Pancreas (tissue), 10 donors: ENCODE measurements around the gene APBA1. TPM values are rescaled to one million over a fixed set of nuclear protein-coding genes. Genes with fewer than 3 reads are reported as not detected.

Source experiments
- ATAC-seq, 4 donors: fragments of 200-7000 bp; cut with Tn5 transposase; one replicate each; pipeline versions ENCODE4 v1.8.0 to v1.9.1; 2020; ENCODE audit warnings: mild to moderate bottlenecking in 4 of 4, moderate library complexity in 4 of 4
- DNase-seq, 6 donors: peaks; one replicate each; pipeline ENCODE4 v3.0.0-alpha.2; 2020
- FAIRE-seq: peaks from 2 replicates; lab custom pipeline; 2012; peaks lifted over from hg19 to GRCh38; lab: Jason Lieb, UNC
- H3K27ac ChIP-seq, 4 donors: fragments of 200-600 bp; sonication (generic); 1 replicate in 3 of 4; 2 replicates in 1 of 4; pipeline versions ENCODE4 v1.5.0 to v1.8.0; 2020
- H3K27me3 ChIP-seq, 4 donors: fragments of 200-600 bp; one replicate each; pipeline ENCODE4 v1.8.0; 2021
- H3K36me3 ChIP-seq, 3 donors: fragments of 200-600 bp; sonication (generic) in 1 of 3; one replicate each; pipeline versions ENCODE4 v1.5.0 to v1.8.0; 2020 to 2021
- H3K4me1 ChIP-seq, 3 donors: fragments of 200-600 bp; one replicate each; pipeline ENCODE4 v1.8.0; 2021
- H3K4me3 ChIP-seq, 4 donors: fragments of 200-600 bp; sonication (generic) in 2 of 4; one replicate each; pipeline versions ENCODE4 v1.5.0 to v1.8.0; 2020 to 2021
- H3K9me3 ChIP-seq, 4 donors: fragments of 200-600 bp; one replicate each; pipeline ENCODE4 v1.8.0; 2021
- CTCF ChIP-seq, 4 donors: fragments of 200-600 bp; sonication (generic) in 3 of 4; IDR thresholded peaks; one replicate each; pipeline versions ENCODE4 v1.5.0 to v1.8.0; 2021; ENCODE audit warnings: antibody characterized with exemption in 4 of 4
- WGBS, 2 donors: extraction: QIAGEN DNeasy Blood & Tissue Kit; methylation state at CpG; one replicate each; pipeline ENCODE4 v1.1.7; 2013; 5-methylcytosine and 5-hydroxymethylcytosine counted together
- intact Hi-C, 3 donors: fragments of 100-400 bp; cut with DNase I; formaldehyde crosslinking; loops; one replicate each; pipeline versions ENCODE4 v1.11.1 to v1.14.2; 2022
- polyA plus RNA-seq, 2 donors: library from polyadenylated mRNA; stranded (reverse); fragments of 200-250 nt; gene quantifications; one replicate each; pipeline ENCODE4 v1.2.3, GENCODE V29; 2013
- total RNA-seq, 6 donors: library from RNA; stranded (reverse); fragmentation: NEBNext Ultra II Directional in 4 of 6; extraction: Animal tissue kit (Norgen Biotek cat#: 25700) in 4 of 6; gene quantifications; one replicate each; pipeline versions ENCODE4 v1.2.1 to v1.2.4, GENCODE V29; 2021 to 2023
- donor health status: healthy with polysubstance abuse.
- donor health status: DM: no; HTN: no; CAD: no; lungs with moderate emphysema.
- donor health status: DM: no; HTN: no; CAD: no.
- donor health status: control.
- donor health status: control.
- donor health status: Bipolar disorder and iron deficiency.
- donor health status: DM: yes; HTN: yes; CAD: no.
- donor health status: DM: no; HTN: no; CAD: no.
- donor health status: DM: no; HTN: no; CAD: no.
- donor health status: DM: yes; HTN: yes; CAD: no.

The APBA1 gene
- total and polyA plus RNA-seq, 8 donors: 0.68 to 3.2 (median 2.2) TPM

- ATAC-seq (no peak), DNase-seq (no peak), FAIRE-seq (no peak)
- Histone ChIP-seq H3K27ac (no peak overlapping the region), H3K9me3 (no peaks in the 10 kb centered on the region), H3K27me3 (no peaks in the 10 kb centered on the region), H3K4me1 (peaks cover 1 to 7% (median 7%) of the 10 kb centered on the region in 3 donors), H3K4me3 (no peak overlapping the region), H3K36me3 (no peaks in the 10 kb centered on the region)
- intact Hi-C loops: no loop called here
- 96 to 98% methylated on average over 3 of the region's 3 CpGs for WGBS, 2 donors
- no peak for TF ChIP-seq CTCF (IDR thresholded peaks at IDR 0.05)
Observed at GRCh38 chr9:69380811-69381210, 291.4 kb downstream of the APBA1 start.

DNA sequence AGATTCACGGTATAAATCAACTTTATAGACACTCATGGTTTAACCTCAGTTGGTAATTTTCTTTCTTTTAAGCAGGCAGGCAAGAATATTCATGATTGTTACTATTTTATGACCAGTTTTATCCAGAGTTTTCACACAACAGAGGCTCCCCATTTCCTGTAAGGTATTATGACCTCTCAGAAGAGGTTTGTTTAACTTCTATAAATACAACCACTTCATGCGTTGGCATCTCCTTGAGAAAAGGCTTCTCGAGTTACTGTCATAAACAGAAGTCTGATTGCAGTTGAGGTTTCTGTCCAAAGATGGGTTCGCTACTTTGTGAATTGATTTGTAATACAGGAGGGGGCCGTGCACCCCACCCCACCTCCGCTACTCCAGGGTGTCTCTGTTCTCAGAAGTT is 291.9 kb downstream of the APBA1 start:
- Histone ChIP-seq H3K27ac (no peak overlapping the region), H3K9me3 (no peaks in the 10 kb centered on the region)

DNA sequence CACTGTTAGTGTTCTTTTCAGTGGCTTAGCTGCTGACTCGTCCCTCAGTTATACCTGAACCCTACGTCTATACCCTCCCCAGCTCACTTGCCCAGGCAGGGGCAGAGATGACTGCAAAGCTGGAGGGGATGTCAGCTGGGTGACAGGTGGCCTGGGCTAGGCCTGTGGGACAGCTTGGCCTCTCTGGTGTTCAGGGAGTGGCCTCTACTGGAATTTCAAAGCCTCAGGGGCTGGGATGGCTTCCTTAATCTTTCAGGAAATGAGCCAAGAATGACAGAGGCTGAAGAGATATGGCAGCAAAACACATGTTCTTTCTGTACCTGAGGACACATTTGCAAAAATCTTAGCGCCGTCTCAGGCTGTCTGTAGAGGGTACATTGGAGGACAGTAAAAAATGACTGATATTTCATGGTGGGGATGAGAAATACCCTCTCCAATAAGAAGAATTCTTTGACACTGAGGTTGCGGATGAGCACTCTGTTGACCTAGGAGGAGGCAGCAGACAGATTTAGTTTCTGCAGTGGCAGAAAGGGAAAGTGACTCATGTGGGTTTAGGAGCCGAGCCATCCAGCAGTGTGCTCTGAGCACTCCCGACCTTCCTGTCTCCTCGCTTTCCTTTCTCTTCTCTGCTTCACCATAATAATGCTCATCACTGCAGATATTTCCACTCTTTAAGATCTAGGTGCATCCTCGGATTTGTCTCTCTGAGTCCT is 292.7 kb downstream of the APBA1 start:
- Histone ChIP-seq H3K36me3 (no peaks in the 10 kb centered on the region), H3K9me3 (no peaks in the 10 kb centered on the region), H3K27me3 (no peaks in the 10 kb centered on the region), H3K4me1 (no peaks in the 10 kb centered on the region), H3K4me3 (no peak overlapping the region), H3K27ac (no peak overlapping the region)
- no peak for FAIRE-seq
- no peak for TF ChIP-seq CTCF (IDR thresholded peaks at IDR 0.05)
- ATAC-seq: peak in 3 of 4 donors; percentile 22 to 54 (median 31)
- WGBS, 2 donors: 74 to 79% methylated on average over 9 of the region's 9 CpGs
- DNase-seq: no peak
- intact Hi-C loops: no loop called here

More for the DNA sequence above, 291.9 kb downstream of the APBA1 start:
- no peak overlapping the region for H3K4me3 ChIP-seq
- H3K36me3 ChIP-seq: no peaks in the 10 kb centered on the region
- FAIRE-seq (no peak), ATAC-seq (no peak), DNase-seq (no peak)
- WGBS, 2 donors: 89 to 93% methylated on average over 6 of the region's 6 CpGs
- H3K4me1 ChIP-seq: peaks cover 0 to 5% (median 3%) of the 10 kb centered on the region in 3 donors
- TF ChIP-seq CTCF (IDR thresholded peaks at IDR 0.05): no peak
- H3K27me3 ChIP-seq: no peaks in the 10 kb centered on the region
- intact Hi-C loops: no loop called here

- TF ChIP-seq CTCF (IDR thresholded peaks at IDR 0.05): no peak
- H3K9me3 ChIP-seq: no peaks in the 10 kb centered on the region
- no peak for DNase-seq
- ATAC-seq: no peak
- no peaks in the 10 kb centered on the region for H3K27me3 ChIP-seq
- intact Hi-C loops: no loop called here
- H3K27ac ChIP-seq: no peak overlapping the region
- H3K4me1 ChIP-seq: no peaks in the 10 kb centered on the region
- H3K4me3 ChIP-seq: no peak overlapping the region
- H3K36me3 ChIP-seq: no peaks in the 10 kb centered on the region
- no peak for FAIRE-seq
- WGBS, 2 donors: 65% methylated on average over 2 of the region's 2 CpGs
Observed at GRCh38 chr9:69377981-69378380, 294.2 kb downstream of the APBA1 start.

Other genes with a start within 250 kb of the APBA1 start
- gene PTAR1, start 87.6 kb upstream of the APBA1 start, total RNA-seq: 10 to 100 TPM; 21.5 to 32.5 (median 21.9) TPM
- 1 to 10 TPM; 6.2 to 9.5 TPM for gene PTAR1, start 87.6 kb upstream of the APBA1 start, polyA plus RNA-seq
- gene CFAP95, start 148.4 kb upstream of the APBA1 start, total RNA-seq: 1 to 10 TPM in 1 of 6 donors, under 1 TPM in 2, not detected in 3; 0.20 to 2.3 (median 0.78) TPM
- gene CFAP95, start 148.4 kb upstream of the APBA1 start, polyA plus RNA-seq: 1 to 10 TPM in 1 of 2 donors, under 1 TPM in 1; 0.34 to 3.1 TPM